AG10803 (cell line): ENCODE data around the gene SLC23A2.

Experiments used
- DNase-seq: peaks from one replicate; pipeline ENCODE4 v3.0.0; 2010; ENCODE audit warnings: low read depth
- H3K4me3 ChIP-seq: 2 replicates; pipeline ENCODE4 v1.5.1; 2011; ENCODE audit warnings: mild to moderate bottlenecking, low read length, control low read depth
- CTCF ChIP-seq: conservative IDR thresholded peaks from 2 replicates; pipeline ENCODE4 v1.5.1; 2011; ENCODE audit warnings: mild to moderate bottlenecking, low read length, control low read depth, inconsistent platforms

SLC23A2 gene

GRCh38 chr20:4835244-4836177, 165.8 kb downstream of the SLC23A2 start:
- DNase-seq = peak; percentile 58
- no peak for TF ChIP-seq CTCF
- no peak overlapping the region for H3K4me3 ChIP-seq

- no peak for TF ChIP-seq CTCF
- no peak overlapping the region for H3K4me3 ChIP-seq
- DNase-seq = no peak
Measured at GRCh38 chr20:4833074-4833728, 168.1 kb downstream of the SLC23A2 start.

- H3K4me3 ChIP-seq = no peak overlapping the region
- DNase-seq = no peak
- no peak for TF ChIP-seq CTCF
Measured at GRCh38 chr20:4832469-4832868, 168.8 kb downstream of the SLC23A2 start.

- H3K4me3 ChIP-seq = no peak overlapping the region
- DNase-seq = no peak
- TF ChIP-seq CTCF = no peak
Measured at GRCh38 chr20:4830696-4831095, 170.6 kb downstream of the SLC23A2 start.

GRCh38 chr20:4830259-4830658, 171.1 kb downstream of the SLC23A2 start:
- H3K4me3 ChIP-seq = no peak overlapping the region
- DNase-seq = no peak
- TF ChIP-seq CTCF = no peak

- DNase-seq = no peak
- H3K4me3 ChIP-seq = no peak overlapping the region
- TF ChIP-seq CTCF = no peak
Measured at GRCh38 chr20:4829514-4830215, 171.6 kb downstream of the SLC23A2 start.
